ENCODE results near the gene PLCL1.
"Not testable (repeated sequence)": the region's sequence is repeated elsewhere in the genome, so short reads cannot be mapped to it uniquely, and the experiment has no call there.

Gene PLCL1

GRCh38 chr2:197810016-197810415 is 5.6 kb downstream of the PLCL1 start:
- no peak for DNase-seq (ENCODE audit: low read depth)

GRCh38 chr2:197810491-197810890 is 6.1 kb downstream of the PLCL1 start:
- no peak for DNase-seq (ENCODE audit: low read depth)

- no peak for DNase-seq (ENCODE audit: low read depth)
These were observed 8.8 kb downstream of the PLCL1 start for GRCh38 chr2:197813093-197813787.

GRCh38 chr2:197814526-197814925 is 10.1 kb downstream of the PLCL1 start:
- no peak for DNase-seq (ENCODE audit: low read depth)

- DNase-seq (ENCODE audit: low read depth), result no peak
These were observed 17.3 kb downstream of the PLCL1 start for GRCh38 chr2:197821550-197822289.

- DNase-seq (ENCODE audit: low read depth), result no peak
These were observed 17.9 kb downstream of the PLCL1 start for GRCh38 chr2:197822333-197822732.

GRCh38 chr2:197827618-197828017 is 23.2 kb downstream of the PLCL1 start:
- DNase-seq (ENCODE audit: low read depth), result no peak

- no peak for DNase-seq (ENCODE audit: low read depth)
These were observed 24.2 kb downstream of the PLCL1 start for GRCh38 chr2:197828464-197829135.

GRCh38 chr2:197834771-197835170 is 30.4 kb downstream of the PLCL1 start:
- DNase-seq (ENCODE audit: low read depth), result not testable (repeated sequence)

GRCh38 chr2:197835293-197835692 is 30.9 kb downstream of the PLCL1 start:
- DNase-seq (ENCODE audit: low read depth), result no peak

GRCh38 chr2:197838036-197838435 is 33.6 kb downstream of the PLCL1 start:
- DNase-seq (ENCODE audit: low read depth), result no peak

- no peak for DNase-seq (ENCODE audit: low read depth)
These were observed 34.2 kb downstream of the PLCL1 start for GRCh38 chr2:197838579-197838978.

GRCh38 chr2:197839327-197839726 is 34.9 kb downstream of the PLCL1 start:
- DNase-seq (ENCODE audit: low read depth), result no peak

GRCh38 chr2:197839856-197840255 is 35.5 kb downstream of the PLCL1 start:
- no peak for DNase-seq (ENCODE audit: low read depth)

GRCh38 chr2:197846128-197846527 is 41.7 kb downstream of the PLCL1 start:
- no peak for DNase-seq (ENCODE audit: low read depth)

GRCh38 chr2:197846777-197847176 is 42.4 kb downstream of the PLCL1 start:
- DNase-seq (ENCODE audit: low read depth), result no peak

GRCh38 chr2:197847651-197848401 is 43.4 kb downstream of the PLCL1 start:
- DNase-seq (ENCODE audit: low read depth), result no peak

- DNase-seq (ENCODE audit: low read depth), result no peak
These were observed 44.2 kb downstream of the PLCL1 start for GRCh38 chr2:197848602-197849001.

- no peak for DNase-seq (ENCODE audit: low read depth)
These were observed 46.6 kb downstream of the PLCL1 start for GRCh38 chr2:197850882-197851450.

GRCh38 chr2:197851451-197851850 is 47.1 kb downstream of the PLCL1 start:
- DNase-seq (ENCODE audit: low read depth), result no peak

- DNase-seq (ENCODE audit: low read depth), result no peak
These were observed 47.7 kb downstream of the PLCL1 start for GRCh38 chr2:197852108-197852507.

GRCh38 chr2:197853549-197853948 is 49.2 kb downstream of the PLCL1 start:
- no peak for DNase-seq (ENCODE audit: low read depth)
